Measurements from ENCODE around the gene PRRG2.

GRCh38 chr19:49624967-49625910 is 44.1 kb downstream of the PRRG2 start:
- TF ChIP-seq CTCF (conservative IDR thresholded peaks at IDR 0.05) (no peak), ZFX (IDR thresholded peaks at IDR 0.05) (no peak)
